ENCODE data around the gene CYBB. TPM values are rescaled to one million over a fixed set of nuclear protein-coding genes. Genes with fewer than 3 reads are reported as not detected.

CYBB gene
- total and polyA plus RNA-seq, 2 experiments from 2014 or later, result 2.5 TPM; not detected in 1

GRCh38 chrX:37846141-37846540 is 66.3 kb downstream of the CYBB start:
- H3K27ac ChIP-seq, result peak overlapping the region; percentile 91
- no peaks in the 10 kb centered on the region for H3K79me2 ChIP-seq
- no peaks in the 10 kb centered on the region for H3K27me3 ChIP-seq
- no peaks in the 10 kb centered on the region for H3K36me3 ChIP-seq (replicated peaks; ENCODE audit: insufficient read depth, low read depth)
- H3K4me1 ChIP-seq (ENCODE audit: insufficient read depth), result no peaks in the 10 kb centered on the region
- peak overlapping the region; percentile 76 for H3K4me2 ChIP-seq
- DNase-seq (ENCODE audit: low spot score), result no peak
- H3K9me2 ChIP-seq (replicated peaks; ENCODE audit: insufficient read depth), result no peaks in the 10 kb centered on the region
- peak overlapping the region; percentile 7 for H3K4me3 ChIP-seq
- H2AFZ ChIP-seq, result no peak overlapping the region
- WGBS (ENCODE audit: low lambda C conversion rate, missing lambda C conversion rate), result 50% methylated on average over 3 of the region's 3 CpGs
- no peak for TF ChIP-seq EZH2phosphoT487 (IDR thresholded peaks at IDR 0.05; ENCODE audit: low read depth, severe bottlenecking, unreplicated experiment)
- no peak for TF ChIP-seq CTCF (IDR thresholded peaks at IDR 0.05; ENCODE audit: poor library complexity)
- TF ChIP-seq EZH2 (IDR thresholded peaks at IDR 0.05; ENCODE audit: borderline replicate concordance), result no peak
- H3K9me3 ChIP-seq (ENCODE audit: low read depth), result no peaks in the 10 kb centered on the region
- no peaks in the 10 kb centered on the region for H4K20me1 ChIP-seq (ENCODE audit: insufficient read depth, poor library complexity, severe bottlenecking)

GRCh38 chrX:37846558-37846933 is 66.7 kb downstream of the CYBB start:
- Histone ChIP-seq H3K4me1 (ENCODE audit: insufficient read depth) (no peaks in the 10 kb centered on the region), H3K9me2 (replicated peaks; ENCODE audit: insufficient read depth) (no peaks in the 10 kb centered on the region), H3K4me2 (peak overlapping the region; percentile 76), H3K36me3 (replicated peaks; ENCODE audit: insufficient read depth, low read depth) (no peaks in the 10 kb centered on the region), H3K79me2 (no peaks in the 10 kb centered on the region), H3K9me3 (ENCODE audit: low read depth) (no peaks in the 10 kb centered on the region), H3K27ac (peak overlapping the region; percentile 91), H3K4me3 (peak overlapping the region; percentile 7), H2AFZ (no peak overlapping the region), H3K27me3 (no peaks in the 10 kb centered on the region), H4K20me1 (ENCODE audit: insufficient read depth, poor library complexity, severe bottlenecking) (no peaks in the 10 kb centered on the region)
- no peak for DNase-seq (ENCODE audit: low spot score)
- 27% methylated on average over 1 of the region's 1 CpG for WGBS (ENCODE audit: low lambda C conversion rate, missing lambda C conversion rate)
- TF ChIP-seq EZH2 (IDR thresholded peaks at IDR 0.05; ENCODE audit: borderline replicate concordance), result no peak

GRCh38 chrX:37846934-37847732 is 67.3 kb downstream of the CYBB start, which contains the start of gene DYNLT3:
DYNLT3 (minus strand) TSS chrX:37847571; CDS start chrX:37847510, 61 bp downstream.
- H3K4me2 ChIP-seq, result peak within 1 kb of the TSS; percentile 76
- H3K4me3 ChIP-seq, result peak within 1 kb of the TSS; percentile 12
- no peaks in the 10 kb centered on the region for H3K9me2 ChIP-seq (replicated peaks; ENCODE audit: insufficient read depth)
- WGBS (ENCODE audit: low lambda C conversion rate, missing lambda C conversion rate), result 50% methylated on average over 42 of the region's 67 CpGs
- H3K79me2 ChIP-seq, result no peaks in the 10 kb centered on the region
- H3K36me3 ChIP-seq (replicated peaks; ENCODE audit: insufficient read depth, low read depth), result no peaks in the 10 kb centered on the region
- TF ChIP-seq EZH2 (IDR thresholded peaks at IDR 0.05; ENCODE audit: borderline replicate concordance), result no peak
- TF ChIP-seq CTCF (IDR thresholded peaks at IDR 0.05; ENCODE audit: poor library complexity), result no peak
- TF ChIP-seq EZH2phosphoT487 (IDR thresholded peaks at IDR 0.05; ENCODE audit: low read depth, severe bottlenecking, unreplicated experiment), result no peak
- H4K20me1 ChIP-seq (ENCODE audit: insufficient read depth, poor library complexity, severe bottlenecking), result no peaks in the 10 kb centered on the region
- peak; percentile 88 for DNase-seq (ENCODE audit: low spot score)
- no peaks in the 10 kb centered on the region for H3K27me3 ChIP-seq
- peak within 1 kb of the TSS; percentile 97 for H2AFZ ChIP-seq
- H3K27ac ChIP-seq, result peak within 1 kb of the TSS; percentile 91
- no peaks in the 10 kb centered on the region for H3K9me3 ChIP-seq (ENCODE audit: low read depth)
- H3K4me1 ChIP-seq (ENCODE audit: insufficient read depth), result no peaks in the 10 kb centered on the region

GRCh38 chrX:37847733-37848197 is 67.9 kb downstream of the CYBB start:
- WGBS (ENCODE audit: low lambda C conversion rate, missing lambda C conversion rate), result 40% methylated on average over 5 of the region's 5 CpGs
- Histone ChIP-seq H3K9me2 (replicated peaks; ENCODE audit: insufficient read depth) (no peaks in the 10 kb centered on the region), H3K27me3 (no peaks in the 10 kb centered on the region), H3K79me2 (no peaks in the 10 kb centered on the region), H3K36me3 (replicated peaks; ENCODE audit: insufficient read depth, low read depth) (no peaks in the 10 kb centered on the region), H3K4me3 (no peak overlapping the region), H3K9me3 (ENCODE audit: low read depth) (no peaks in the 10 kb centered on the region), H3K27ac (peak overlapping the region; percentile 86), H3K4me2 (peak overlapping the region; percentile 76), H4K20me1 (ENCODE audit: insufficient read depth, poor library complexity, severe bottlenecking) (no peaks in the 10 kb centered on the region), H2AFZ (peak overlapping the region; percentile 97), H3K4me1 (ENCODE audit: insufficient read depth) (no peaks in the 10 kb centered on the region)
- TF ChIP-seq EZH2phosphoT487 (IDR thresholded peaks at IDR 0.05; ENCODE audit: low read depth, severe bottlenecking, unreplicated experiment) (no peak), CTCF (IDR thresholded peaks at IDR 0.05; ENCODE audit: poor library complexity) (no peak), EZH2 (IDR thresholded peaks at IDR 0.05; ENCODE audit: borderline replicate concordance) (no peak)
- no peak for DNase-seq (ENCODE audit: low spot score)

Measured in hepatocyte (in vitro differentiated cells).